ENCODE data around the gene C1orf116. TPM values are rescaled to one million over a fixed set of nuclear protein-coding genes. Genes with fewer than 3 reads are reported as not detected.

Gene C1orf116
- total and polyA plus RNA-seq, 10 of the 15 experiments (the other 5 are each of a cell fraction or from before 2014, with no cell fraction given), result 0.01 to 0.08 TPM; not detected in 8

DNA sequence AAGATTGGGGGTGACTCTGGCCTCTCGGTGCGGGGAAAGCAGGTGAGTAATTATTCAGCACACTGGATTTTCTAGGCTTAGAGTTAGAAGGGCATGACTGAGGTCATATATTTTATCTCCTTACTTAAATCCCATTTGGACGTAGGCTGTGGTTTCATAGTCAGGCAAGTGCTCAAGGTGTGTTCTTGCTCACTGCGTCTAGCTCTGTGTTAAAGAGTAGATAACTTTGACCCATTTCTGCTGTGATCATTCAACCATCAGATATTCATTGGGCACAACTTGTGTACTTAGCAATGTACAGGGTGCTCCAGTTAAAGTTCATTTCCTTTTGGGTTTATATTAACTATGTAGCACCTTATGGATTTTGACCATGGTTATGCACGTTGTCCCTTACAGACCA is 35.1 kb upstream of the C1orf116 start:
- intact Hi-C loops (cut with micrococcal nuclease; ENCODE audit: unreplicated experiment), result no loop called here
- FAIRE-seq (no peak), DNase-seq (ENCODE audit: low read depth, low spot score) (no peak), ATAC-seq (no peak)
- Histone ChIP-seq H3K4me3 (no peak overlapping the region), H3K9me3 (replicated peaks; ENCODE audit: control insufficient read depth, insufficient read depth, low read length) (no peaks in the 10 kb centered on the region), H3K36me3 (ENCODE audit: control insufficient read depth in 2 of 2, insufficient read depth in 2 of 2, low read length in 1 of 2) (no peaks in the 10 kb centered on the region), H3K27me3 (replicated peaks in 1 of 2; ENCODE audit: control insufficient read depth in 2 of 2, insufficient read depth in 2 of 2, low read length in 1 of 2) (no peaks in the 10 kb centered on the region), H3K79me2 (ENCODE audit: control insufficient read depth, insufficient read depth, low read length) (no peaks in the 10 kb centered on the region), H3K4me2 (ENCODE audit: control insufficient read depth, insufficient read depth) (no peak overlapping the region), H3K4me1 (ENCODE audit: control insufficient read depth, insufficient read depth, low read length) (peaks cover 12% of the 10 kb centered on the region), H3K27ac (ENCODE audit: control insufficient read depth, insufficient read depth) (no peak overlapping the region), H4K20me1 (ENCODE audit: control insufficient read depth, insufficient read depth) (no peaks in the 10 kb centered on the region), H3K9ac (ENCODE audit: control insufficient read depth, insufficient read depth, low read length) (no peak overlapping the region), H2AFZ (ENCODE audit: control insufficient read depth, low read depth, low read length) (no peak overlapping the region)
- RAD21 ChIA-PET (ENCODE audit: unreplicated experiment), result no interaction called here
- POLR2A ChIA-PET, result no interaction called here
- CTCF ChIA-PET, result interaction anchor here (2.4 to 10.2 kb wide), 2 partner anchors 16 to 19 kb away, joined by 7 to 131 read pairs; partner anchors contain the start of genes PFKFB2 and YOD1
- no TSS peak for BruUV-seq (replicated peaks)
- in situ Hi-C loops (cut with MboI), result no loop called here
- TF ChIP-seq, protein P1, sequence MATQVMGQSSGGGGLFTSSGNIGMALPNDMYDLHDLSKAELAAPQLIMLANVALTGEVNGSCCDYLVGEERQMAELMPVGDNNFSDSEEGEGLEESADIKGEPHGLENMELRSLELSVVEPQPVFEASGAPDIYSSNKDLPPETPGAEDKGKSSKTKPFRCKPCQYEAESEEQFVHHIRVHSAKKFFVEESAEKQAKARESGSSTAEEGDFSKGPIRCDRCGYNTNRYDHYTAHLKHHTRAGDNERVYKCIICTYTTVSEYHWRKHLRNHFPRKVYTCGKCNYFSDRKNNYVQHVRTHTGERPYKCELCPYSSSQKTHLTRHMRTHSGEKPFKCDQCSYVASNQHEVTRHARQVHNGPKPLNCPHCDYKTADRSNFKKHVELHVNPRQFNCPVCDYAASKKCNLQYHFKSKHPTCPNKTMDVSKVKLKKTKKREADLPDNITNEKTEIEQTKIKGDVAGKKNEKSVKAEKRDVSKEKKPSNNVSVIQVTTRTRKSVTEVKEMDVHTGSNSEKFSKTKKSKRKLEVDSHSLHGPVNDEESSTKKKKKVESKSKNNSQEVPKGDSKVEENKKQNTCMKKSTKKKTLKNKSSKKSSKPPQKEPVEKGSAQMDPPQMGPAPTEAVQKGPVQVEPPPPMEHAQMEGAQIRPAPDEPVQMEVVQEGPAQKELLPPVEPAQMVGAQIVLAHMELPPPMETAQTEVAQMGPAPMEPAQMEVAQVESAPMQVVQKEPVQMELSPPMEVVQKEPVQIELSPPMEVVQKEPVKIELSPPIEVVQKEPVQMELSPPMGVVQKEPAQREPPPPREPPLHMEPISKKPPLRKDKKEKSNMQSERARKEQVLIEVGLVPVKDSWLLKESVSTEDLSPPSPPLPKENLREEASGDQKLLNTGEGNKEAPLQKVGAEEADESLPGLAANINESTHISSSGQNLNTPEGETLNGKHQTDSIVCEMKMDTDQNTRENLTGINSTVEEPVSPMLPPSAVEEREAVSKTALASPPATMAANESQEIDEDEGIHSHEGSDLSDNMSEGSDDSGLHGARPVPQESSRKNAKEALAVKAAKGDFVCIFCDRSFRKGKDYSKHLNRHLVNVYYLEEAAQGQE (IDR thresholded peaks at IDR 0.05; ENCODE audit: low read depth, low read length), result no peak
- no peak for TF ChIP-seq RBBP5 (conservative IDR thresholded peaks at IDR 0.05)
- TF ChIP-seq, protein P2, sequence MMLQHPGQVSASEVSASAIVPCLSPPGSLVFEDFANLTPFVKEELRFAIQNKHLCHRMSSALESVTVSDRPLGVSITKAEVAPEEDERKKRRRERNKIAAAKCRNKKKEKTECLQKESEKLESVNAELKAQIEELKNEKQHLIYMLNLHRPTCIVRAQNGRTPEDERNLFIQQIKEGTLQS (IDR thresholded peaks at IDR 0.05; ENCODE audit: borderline replicate concordance, extremely low read depth, low read depth, low read length), result no peak
- TF ChIP-seq, protein P3, sequence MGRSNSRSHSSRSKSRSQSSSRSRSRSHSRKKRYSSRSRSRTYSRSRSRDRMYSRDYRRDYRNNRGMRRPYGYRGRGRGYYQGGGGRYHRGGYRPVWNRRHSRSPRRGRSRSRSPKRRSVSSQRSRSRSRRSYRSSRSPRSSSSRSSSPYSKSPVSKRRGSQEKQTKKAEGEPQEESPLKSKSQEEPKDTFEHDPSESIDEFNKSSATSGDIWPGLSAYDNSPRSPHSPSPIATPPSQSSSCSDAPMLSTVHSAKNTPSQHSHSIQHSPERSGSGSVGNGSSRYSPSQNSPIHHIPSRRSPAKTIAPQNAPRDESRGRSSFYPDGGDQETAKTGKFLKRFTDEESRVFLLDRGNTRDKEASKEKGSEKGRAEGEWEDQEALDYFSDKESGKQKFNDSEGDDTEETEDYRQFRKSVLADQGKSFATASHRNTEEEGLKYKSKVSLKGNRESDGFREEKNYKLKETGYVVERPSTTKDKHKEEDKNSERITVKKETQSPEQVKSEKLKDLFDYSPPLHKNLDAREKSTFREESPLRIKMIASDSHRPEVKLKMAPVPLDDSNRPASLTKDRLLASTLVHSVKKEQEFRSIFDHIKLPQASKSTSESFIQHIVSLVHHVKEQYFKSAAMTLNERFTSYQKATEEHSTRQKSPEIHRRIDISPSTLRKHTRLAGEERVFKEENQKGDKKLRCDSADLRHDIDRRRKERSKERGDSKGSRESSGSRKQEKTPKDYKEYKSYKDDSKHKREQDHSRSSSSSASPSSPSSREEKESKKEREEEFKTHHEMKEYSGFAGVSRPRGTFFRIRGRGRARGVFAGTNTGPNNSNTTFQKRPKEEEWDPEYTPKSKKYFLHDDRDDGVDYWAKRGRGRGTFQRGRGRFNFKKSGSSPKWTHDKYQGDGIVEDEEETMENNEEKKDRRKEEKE (IDR thresholded peaks at IDR 0.05), result no peak
- TF ChIP-seq SMARCA5 (IDR thresholded peaks at IDR 0.05), result no peak
- TF ChIP-seq PAX5 (IDR thresholded peaks at IDR 0.05; ENCODE audit: borderline replicate concordance, low read depth, low read length), result no peak
- TF ChIP-seq CHD2 (IDR thresholded peaks at IDR 0.05; ENCODE audit: borderline replicate concordance, low read depth, low read length), result no peak
- no peak for TF ChIP-seq NR2F1 (conservative IDR thresholded peaks at IDR 0.05)
- TF ChIP-seq BRCA1 (IDR thresholded peaks at IDR 0.05; ENCODE audit: low read depth, low read length), result no peak
- TF ChIP-seq RUNX3 (IDR thresholded peaks at IDR 0.05; ENCODE audit: low read length), result no peak
- no peak for TF ChIP-seq SP1 (IDR thresholded peaks at IDR 0.05; ENCODE audit: low read depth, low read length)
- TF ChIP-seq NR2C1 (IDR thresholded peaks at IDR 0.05), result no peak
- TF ChIP-seq GABPA (IDR thresholded peaks at IDR 0.05; ENCODE audit: low read depth), result no peak
- no peak for TF ChIP-seq SMAD1 (IDR thresholded peaks at IDR 0.05; ENCODE audit: low read depth, partially characterized antibody)
- TF ChIP-seq, protein P4, sequence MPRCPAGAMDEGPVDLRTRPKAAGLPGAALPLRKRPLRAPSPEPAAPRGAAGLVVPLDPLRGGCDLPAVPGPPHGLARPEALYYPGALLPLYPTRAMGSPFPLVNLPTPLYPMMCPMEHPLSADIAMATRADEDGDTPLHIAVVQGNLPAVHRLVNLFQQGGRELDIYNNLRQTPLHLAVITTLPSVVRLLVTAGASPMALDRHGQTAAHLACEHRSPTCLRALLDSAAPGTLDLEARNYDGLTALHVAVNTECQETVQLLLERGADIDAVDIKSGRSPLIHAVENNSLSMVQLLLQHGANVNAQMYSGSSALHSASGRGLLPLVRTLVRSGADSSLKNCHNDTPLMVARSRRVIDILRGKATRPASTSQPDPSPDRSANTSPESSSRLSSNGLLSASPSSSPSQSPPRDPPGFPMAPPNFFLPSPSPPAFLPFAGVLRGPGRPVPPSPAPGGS (IDR thresholded peaks at IDR 0.05; ENCODE audit: borderline replicate concordance, insufficient read depth, low read depth, low read length, poor library complexity, severe bottlenecking), result no peak
- TF ChIP-seq TBL1XR1 (IDR thresholded peaks at IDR 0.05; ENCODE audit: low read depth, low read length), result no peak
- 88% methylated on average over 5 of the region's 5 CpGs for WGBS (ENCODE audit: insufficient coverage, insufficient replicate concordance, low lambda C conversion rate, missing lambda C conversion rate)
- SMC1A ChIA-PET (ENCODE audit: uncharacterized antibody, unreplicated experiment), result interaction anchor here (1.1 kb wide), 1 partner anchor 20 kb away, joined by 3 read pairs; no protein-coding TSS in a partner anchor
